Bronchial epithelial cell (primary cell): Measurements from ENCODE around the gene LHPP. TPM values are rescaled to one million over a fixed set of nuclear protein-coding genes. Genes with fewer than 3 reads are reported as not detected.

Source experiments
- DNase-seq: peaks from one replicate; pipeline ENCODE4 v3.0.0-alpha.2; 2010; ENCODE audit warnings: low read depth
- FAIRE-seq: peaks from 2 replicates; lab custom pipeline; 2011; peaks lifted over from hg19 to GRCh38; lab: Jason Lieb, UNC
- H3K27me3 ChIP-seq: 2 replicates; pipeline ENCODE4 v1.5.1; 2011; ENCODE audit warnings: low read length; ENCODE audit not compliant: control insufficient read depth, insufficient read depth
- H3K36me3 ChIP-seq: 2 replicates; pipeline ENCODE4 v1.5.1; 2011; ENCODE audit warnings: low read length; ENCODE audit not compliant: control insufficient read depth, insufficient read depth
- H3K4me3 ChIP-seq: 2 replicates; pipeline ENCODE4 v1.5.1; 2011; ENCODE audit warnings: mild to moderate bottlenecking, low read depth, low read length, control low read depth
- CTCF ChIP-seq: IDR thresholded peaks from 2 replicates; pipeline ENCODE4 v1.5.1; 2011; ENCODE audit warnings: mild to moderate bottlenecking, moderate library complexity, low read length, control low read depth, inconsistent platforms; ENCODE audit not compliant: insufficient read depth, severe bottlenecking
- total RNA-seq: library from RNA; depleted of rRNA; stranded (reverse); fragments of >200 nt; gene quantifications from 2 replicates; pipeline ENCODE4 v1.2.1, GENCODE V29; 2014

LHPP gene
- total RNA-seq, 1 donor from 2014 or later: 14.0 TPM

- no peak for TF ChIP-seq CTCF
These were observed 150.1 kb downstream of the LHPP start for GRCh38 chr10:124611738-124612137.

GRCh38 chr10:124612611-124613498, 151.2 kb downstream of the LHPP start:
- no peak for TF ChIP-seq CTCF
- H3K4me3 ChIP-seq: no peak overlapping the region
- DNase-seq (no peak), FAIRE-seq (no peak)
- no peaks in the 10 kb centered on the region for H3K27me3 ChIP-seq
- H3K36me3 ChIP-seq: peaks cover 3% of the 10 kb centered on the region

More at GRCh38 chr10:124611738-124612137, 150.1 kb downstream of the LHPP start:
- no peak overlapping the region for H3K4me3 ChIP-seq
- peaks cover 3% of the 10 kb centered on the region for H3K36me3 ChIP-seq
- FAIRE-seq: no peak
- H3K27me3 ChIP-seq: no peaks in the 10 kb centered on the region
- no peak for DNase-seq

- Histone ChIP-seq H3K27me3 (no peaks in the 10 kb centered on the region), H3K36me3 (peaks cover 9% of the 10 kb centered on the region), H3K4me3 (no peak overlapping the region)
- TF ChIP-seq CTCF: no peak
- DNase-seq: no peak
- no peak for FAIRE-seq
These were observed 152.5 kb downstream of the LHPP start for GRCh38 chr10:124614003-124614659.

DNA sequence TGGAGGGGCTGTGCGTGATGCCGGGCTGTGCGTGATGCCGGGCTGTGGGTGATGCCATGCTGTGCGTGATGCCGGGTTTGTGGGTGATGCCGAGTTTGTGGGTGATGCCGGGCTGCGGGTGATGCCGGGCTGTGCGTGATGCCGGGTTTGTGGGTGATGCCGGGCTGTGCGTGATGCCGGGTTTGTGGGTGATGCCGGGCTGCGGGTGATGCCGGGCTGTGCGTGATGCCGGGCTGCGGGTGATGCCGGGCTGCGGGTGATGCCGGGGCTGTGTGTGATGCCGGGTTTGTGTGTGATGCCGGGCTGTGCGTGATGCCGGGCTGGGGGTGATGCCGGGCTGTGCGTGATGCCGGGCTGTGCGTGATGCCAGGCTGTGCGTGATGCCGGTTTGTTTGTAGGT, 153.6 kb downstream of the LHPP start:
- H3K4me3 ChIP-seq: no peak overlapping the region
- no peak for TF ChIP-seq CTCF
- no peaks in the 10 kb centered on the region for H3K27me3 ChIP-seq
- FAIRE-seq: no peak
- no peak for DNase-seq
- peaks cover 9% of the 10 kb centered on the region for H3K36me3 ChIP-seq

- FAIRE-seq (no peak), DNase-seq (no peak)
- no peak for TF ChIP-seq CTCF
- no peaks in the 10 kb centered on the region for H3K27me3 ChIP-seq
- no peak overlapping the region for H3K4me3 ChIP-seq
- peaks cover 11% of the 10 kb centered on the region for H3K36me3 ChIP-seq
These were observed 154.6 kb downstream of the LHPP start for GRCh38 chr10:124616040-124616835.
